GM12878 (cell line): Measurements from ENCODE around the gene MTMR8. TPM values are rescaled to one million over a fixed set of nuclear protein-coding genes. Genes with fewer than 3 reads are reported as not detected.

Source experiments
- ATAC-seq: fragments of 200-7000 bp; cut with Tn5 transposase; 3 replicates; pipeline ENCODE4 v1.9.1; 2020; ENCODE audit warnings: mild to moderate bottlenecking, moderate library complexity
- Bru-seq: library from RNA; stranded (reverse); fragments of 400-500 nt; gene quantifications from one replicate; lab custom pipeline; 2021; lab: Mats Ljungman, UMichigan
- BruChase-seq, 2 experiments: library from RNA; stranded (reverse); fragments of 400-500 nt; gene quantifications; one replicate each; lab custom pipeline; 2021; lab: Mats Ljungman, UMichigan
- BruUV-seq: library from RNA; stranded (reverse); fragments of 400-500 nt; replicated peaks from 2 replicates; lab custom pipeline; 2021; lab: Mats Ljungman, UMichigan
- CTCF ChIA-PET: fragments of 300-600 bp; sonication (Branson Sonifier 250); formaldehyde crosslinking; extraction: SDS; loops from one replicate; lab custom pipeline; 2021; ENCODE audit warnings: inconsistent platforms; lab: Yijun Ruan, JAX
- POLR2A ChIA-PET: fragments of 350-600 bp; formaldehyde crosslinking; extraction: SDS; loops from one replicate; lab custom pipeline; 2021; ENCODE audit warnings: inconsistent platforms; lab: Charles Lee
- RAD21 ChIA-PET: fragments of 300-600 bp; sonication (Branson Sonifier 250); formaldehyde crosslinking; loops from one replicate; lab custom pipeline; 2023; ENCODE audit warnings: antibody characterized with exemption; ENCODE audit not compliant: unreplicated experiment; lab: Charles Lee
- SMC1A ChIA-PET: fragments of 300-600 bp; sonication (Branson Sonifier 250); formaldehyde crosslinking; loops from one replicate; lab custom pipeline; 2023; ENCODE audit not compliant: unreplicated experiment, uncharacterized antibody; lab: Charles Lee
- DNase-seq: peaks from one replicate; pipeline ENCODE4 v3.0.0-alpha.2; 2011; ENCODE audit warnings: low read depth, low spot score
- FAIRE-seq: peaks from 3 replicates; lab custom pipeline; 2011; peaks lifted over from hg19 to GRCh38; lab: Jason Lieb, UNC
- H2AFZ ChIP-seq: 2 replicates; pipeline ENCODE4 v1.6.0; 2011; ENCODE audit warnings: low read depth, low read length, control low read depth; ENCODE audit not compliant: control insufficient read depth
- H3K27ac ChIP-seq: 2 replicates; pipeline ENCODE4 v1.5.1; 2011; ENCODE audit warnings: control low read depth; ENCODE audit not compliant: control insufficient read depth, insufficient read depth
- H3K27me3 ChIP-seq, 2 experiments: replicated peaks in 1 of 2; 2 replicates each; pipeline versions ENCODE4 v1.6.0 to v1.6.1; 2011; ENCODE audit warnings: low read length in 1 of 2; ENCODE audit not compliant: control insufficient read depth in 2 of 2, insufficient read depth in 2 of 2
- H3K36me3 ChIP-seq, 2 experiments: 2 replicates each; pipeline ENCODE4 v1.5.1; 2011; ENCODE audit warnings: low read length in 1 of 2; ENCODE audit not compliant: control insufficient read depth in 2 of 2, insufficient read depth in 2 of 2
- H3K4me1 ChIP-seq: 2 replicates; pipeline ENCODE4 v1.6.1; 2011; ENCODE audit warnings: mild to moderate bottlenecking, low read length, moderate library complexity, mixed read lengths; ENCODE audit not compliant: control insufficient read depth, insufficient read depth
- H3K4me2 ChIP-seq: 2 replicates; pipeline ENCODE4 v1.6.0; 2011; ENCODE audit warnings: control low read depth; ENCODE audit not compliant: control insufficient read depth, insufficient read depth
- H3K4me3 ChIP-seq: fragments of 200-600 bp; sonication (generic); 2 replicates; pipeline ENCODE4 v1.5.1; 2016
- H3K79me2 ChIP-seq: 2 replicates; pipeline ENCODE4 v1.6.0; 2011; ENCODE audit warnings: low read length; ENCODE audit not compliant: control insufficient read depth, insufficient read depth
- H3K9ac ChIP-seq: 2 replicates; pipeline ENCODE4 v1.8.0; 2011; ENCODE audit warnings: low read length, control low read depth, mixed read lengths; ENCODE audit not compliant: control insufficient read depth, insufficient read depth
- H3K9me3 ChIP-seq: replicated peaks from 3 replicates; pipeline ENCODE4 v1.5.1; 2011; ENCODE audit warnings: mild to moderate bottlenecking, low read length; ENCODE audit not compliant: control insufficient read depth, insufficient read depth
- H4K20me1 ChIP-seq: 2 replicates; pipeline ENCODE4 v1.6.0; 2011; ENCODE audit not compliant: control insufficient read depth, insufficient read depth
- BRCA1 ChIP-seq: IDR thresholded peaks from 2 replicates; pipeline ENCODE4 v1.6.1; 2011; ENCODE audit warnings: low read depth, low read length, improper control_type of control experiment
- CBFB ChIP-seq: IDR thresholded peaks from 2 replicates; pipeline ENCODE4 v1.6.1; 2016; ENCODE audit warnings: antibody characterized with exemption, low read depth
- HCFC1 ChIP-seq: fragments of 150-350 bp; IDR thresholded peaks from 2 replicates; pipeline ENCODE4 v1.6.1; 2014; ENCODE audit warnings: low read length
- IRF5 ChIP-seq: fragments of 450-650 bp; IDR thresholded peaks from 2 replicates; pipeline ENCODE4 v1.6.1; 2017; ENCODE audit warnings: borderline replicate concordance
- MYC ChIP-seq: IDR thresholded peaks from 2 replicates; pipeline ENCODE4 v1.6.1; 2011; ENCODE audit warnings: mild to moderate bottlenecking, low read length, moderate library complexity, inconsistent platforms; ENCODE audit not compliant: insufficient read depth, insufficient replicate concordance, insufficient read length, severe bottlenecking
- NFYB ChIP-seq: IDR thresholded peaks from 2 replicates; pipeline ENCODE4 v1.6.1; 2011; ENCODE audit warnings: low read depth, mild to moderate bottlenecking, low read length, improper control_type of control experiment, moderate library complexity; ENCODE audit not compliant: insufficient read depth
- NR2C2 ChIP-seq: IDR thresholded peaks from 2 replicates; pipeline ENCODE4 v1.6.1; 2011; ENCODE audit warnings: borderline replicate concordance, low read depth; ENCODE audit not compliant: control insufficient read depth, insufficient read length
- POLR2A ChIP-seq: IDR thresholded peaks from 2 replicates; pipeline ENCODE4 v1.6.1; 2011; ENCODE audit warnings: low read depth, mild to moderate bottlenecking, low read length
- RAD51 ChIP-seq: fragments of 450-650 bp; IDR thresholded peaks from 2 replicates; pipeline ENCODE4 v1.6.1; 2016; ENCODE audit warnings: moderate library complexity, mild to moderate bottlenecking, inconsistent platforms
- RB1 ChIP-seq: fragments of 450-650 bp; formaldehyde crosslinking; IDR thresholded peaks from 2 replicates; pipeline ENCODE4 v1.6.1; 2017; ENCODE audit warnings: mild to moderate bottlenecking, borderline replicate concordance
- RCOR1 ChIP-seq: conservative IDR thresholded peaks from 2 replicates; pipeline ENCODE4 v1.6.1; 2012; ENCODE audit warnings: low read depth, low read length, improper control_type of control experiment
- SIX5 ChIP-seq: IDR thresholded peaks from 2 replicates; pipeline ENCODE4 v1.6.1; 2011; ENCODE audit warnings: mild to moderate bottlenecking, low read depth, low read length, moderate library complexity; ENCODE audit not compliant: severe bottlenecking
- SP1 ChIP-seq: IDR thresholded peaks from one replicate; pipeline ENCODE4 v1.6.1; 2011; ENCODE audit warnings: low read depth, low read length
- TCF3 ChIP-seq: IDR thresholded peaks from 2 replicates; pipeline ENCODE4 v1.6.1; 2012; ENCODE audit warnings: low read depth, mild to moderate bottlenecking, low read length, borderline replicate concordance; ENCODE audit not compliant: insufficient read depth
- USF1 ChIP-seq: IDR thresholded peaks from 2 replicates; pipeline ENCODE4 v1.6.1; 2011; ENCODE audit warnings: borderline replicate concordance, low read depth, mild to moderate bottlenecking, moderate library complexity, mixed read lengths, low read length; ENCODE audit not compliant: insufficient read depth; ENCODE audit errors: extremely low read length
- USF2 ChIP-seq: IDR thresholded peaks from 2 replicates; pipeline ENCODE4 v1.6.1; 2011; ENCODE audit warnings: low read depth, low read length, improper control_type of control experiment, borderline replicate concordance
- ZZZ3 ChIP-seq: IDR thresholded peaks from 2 replicates; pipeline ENCODE4 v1.6.1; 2011; ENCODE audit warnings: low read depth; ENCODE audit not compliant: control insufficient read depth, insufficient read length
- WGBS: methylation state at CpG from one replicate; pipeline ENCODE4 v1.1.6; 2016; ENCODE audit warnings: low lambda C conversion rate; ENCODE audit not compliant: insufficient replicate concordance, insufficient coverage; ENCODE audit errors: missing lambda C conversion rate; 5-methylcytosine and 5-hydroxymethylcytosine counted together
- in situ Hi-C: fragments of 300-500 bp; cut with MboI; formaldehyde crosslinking; loops from 9 replicates; pipeline ENCODE4 v1.14.3; 2018; ENCODE audit warnings: mixed read lengths
- intact Hi-C: fragments of 100-400 bp; cut with micrococcal nuclease; formaldehyde crosslinking; loops from one replicate; pipeline ENCODE4 v1.14.2; 2022; ENCODE audit not compliant: unreplicated experiment
- long read RNA-seq, 2 experiments: library from polyadenylated mRNA; unstranded; transcript quantifications; one replicate each; pipeline ENCODE4 v2.0.0, GENCODE V29; 2019 to 2020
- polyA minus RNA-seq, 3 experiments: library from RNA; depleted of rRNA, polyadenylated mRNA; stranded (reverse); fragments of >200 nt; gene quantifications; 2 replicates each; pipeline ENCODE4 v1.2.3, GENCODE V29; 2011
- polyA plus RNA-seq, 11 experiments: library from polyadenylated mRNA; depleted of rRNA in 4 of 11; unstranded in 6 of 11; stranded (reverse) in 5 of 11; fragments of >200 nt; fragmentation: Nextera tagmentation in 4 of 11; fragmentation: Illumina TruSeq in 1 of 11; extraction: Ambion mirVana in 4 of 11; extraction: Trizol in 1 of 11; gene quantifications; 1 replicate in 1 of 11; 2 replicates in 10 of 11; pipeline versions ENCODE4 v1.2.1 to v1.2.3, GENCODE V29; 2011 to 2016; ENCODE audit warnings: inconsistent platforms in 2 of 11, missing spikeins in 2 of 11, low read depth in 1 of 11
- total RNA-seq, 4 experiments: library from RNA; depleted of rRNA in 3 of 4; stranded (reverse); fragments of >200 nt in 3 of 4; fragmentation: Illumina TruSeq in 1 of 4; extraction: Trizol in 1 of 4; gene quantifications; 2 replicates each; pipeline versions ENCODE4 v1.2.1 to v1.2.3, GENCODE V29; 2013 to 2021

MTMR8 gene
- total RNA-seq (2013; cell fraction: nucleolus; rRNA removed): 13.7 and 16.2 TPM in 2 replicates
- 3.5 and 4.3 TPM in 2 replicates for total RNA-seq (2014; rRNA removed)
- 3.2 and 3.7 TPM in 2 replicates for total RNA-seq (2014; rRNA removed; fragmentation: Illumina TruSeq; extraction: Trizol)
- 3.0 and 3.3 TPM in 2 replicates for total RNA-seq (2021)
- 1.8 TPM for polyA plus RNA-seq (2011; ENCODE audit: low read depth)
- polyA plus RNA-seq (2011; rRNA removed): 3.6 and 5.3 TPM in 2 replicates
- polyA plus RNA-seq (2011; cell fraction: cytosol; rRNA removed): 2.0 and 2.5 TPM in 2 replicates
- 3.6 and 3.8 TPM in 2 replicates for polyA plus RNA-seq (2011; cell fraction: nucleus; rRNA removed)
- polyA plus RNA-seq (2012): 1.2 and 1.3 TPM in 2 replicates
- 2.9 and 3.3 TPM in 2 replicates for polyA plus RNA-seq (2014; fragmentation: Illumina TruSeq; extraction: Trizol)
- polyA plus RNA-seq (2014; fragmentation: Nextera tagmentation; extraction: Ambion mirVana): 1 to 10 TPM; 4.6 to 4.7 TPM
- polyA plus RNA-seq (2014; rRNA removed): 2.0 and 2.4 TPM in 2 replicates
- 1 to 10 TPM; 2.8 to 3.6 TPM for polyA plus RNA-seq (2016; fragmentation: Nextera tagmentation; extraction: Ambion mirVana)
- polyA minus RNA-seq (2011; rRNA and poly(A)+ RNA removed): 7.5 and 13.9 TPM in 2 replicates
- 1.1 and 2.0 TPM in 2 replicates for polyA minus RNA-seq (2011; cell fraction: cytosol; rRNA and poly(A)+ RNA removed)
- polyA minus RNA-seq (2011; cell fraction: nucleus; rRNA and poly(A)+ RNA removed): 11.2 and 11.6 TPM in 2 replicates
- Bru-seq, nascent RNA: percentile 49 among the genes with signal in this experiment
- BruChase-seq, experiment 1, labeled RNA remaining after a 6-hour chase: percentile 49 among the genes with signal in this experiment
- percentile 53 among the genes with signal in this experiment for BruChase-seq, experiment 2, labeled RNA remaining after a 2-hour chase
- long read RNA-seq, experiment 1, partial matches to known transcripts: 4 of 7 reads
- long read RNA-seq, experiment 1, other reads (novel, unspliced or antisense): 3 of 7 reads
- long read RNA-seq, experiment 2, partial matches to known transcripts: 23 of 47 reads
- long read RNA-seq, experiment 2, other reads (novel, unspliced or antisense): 20 of 47 reads

- H3K9ac ChIP-seq: peak within 1 kb of the TSS; percentile 61
- intact Hi-C loops (loop anchor here (2.0 kb wide), 1 partner anchor 188 kb away; no protein-coding TSS in a partner anchor), in situ Hi-C loops (loop anchor here (10.0 kb wide), 2 partner anchors 60 to 190 kb away; partner anchors contain the start of gene AMER1)
- H3K36me3 ChIP-seq: no peaks in the 10 kb centered on the region
- H3K4me2 ChIP-seq: peak within 1 kb of the TSS; percentile 40
- peak within 1 kb of the TSS; percentile 92 for H2AFZ ChIP-seq
- BruUV-seq: no TSS peak
- ATAC-seq (peak; percentile 97), DNase-seq (peak; percentile 23), FAIRE-seq (no peak)
- H3K79me2 ChIP-seq: peaks cover 1% of the 10 kb centered on the region; the same call in 1 of the 2 replicates
- WGBS: 32% methylated on average over 36 of the region's 40 CpGs
- no peaks in the 10 kb centered on the region for H3K9me3 ChIP-seq
- no peaks in the 10 kb centered on the region for H4K20me1 ChIP-seq
- no peaks in the 10 kb centered on the region for H3K27me3 ChIP-seq
- ChIA-PET RAD21 (no interaction called here), SMC1A (no interaction called here), CTCF (no interaction called here), POLR2A (no interaction called here)
- H3K27ac ChIP-seq: no peak within 1 kb of the TSS; the same call in 1 of the 2 replicates
- H3K4me1 ChIP-seq: no peaks in the 10 kb centered on the region
- H3K4me3 ChIP-seq: peak within 1 kb of the TSS; percentile 67
- TF ChIP-seq USF2 (peak; percentile 27), NR2C2 (no peak), SIX5 (peak; percentile 81), NFYB (no peak), RB1 (0 out of 2 replicates have a peak, but pooled peaks have one; percentile 25), POLR2A (peak; percentile 49; the same call in 1 of the 2 replicates), HCFC1 (peak; percentile 80), USF1 (peak; percentile 74), IRF5 (peak; percentile 73), SP1 (no peak), CBFB (peak; percentile 73), BRCA1 (peak; percentile 81), TCF3 (no peak), RCOR1 (peak; percentile 95), RAD51 (peak; percentile 71; the same call in 1 of the 2 replicates), MYC (no peak), ZZZ3 (no peak)
Measured at GRCh38 chrX:64394874-64395567, at the start of gene MTMR8. MTMR8 (minus strand) TSS chrX:64395452; CDS start chrX:64395363, 89 bp downstream.
